ENCODE measurements around the gene PPP3R1.

PPP3R1 gene

DNA sequence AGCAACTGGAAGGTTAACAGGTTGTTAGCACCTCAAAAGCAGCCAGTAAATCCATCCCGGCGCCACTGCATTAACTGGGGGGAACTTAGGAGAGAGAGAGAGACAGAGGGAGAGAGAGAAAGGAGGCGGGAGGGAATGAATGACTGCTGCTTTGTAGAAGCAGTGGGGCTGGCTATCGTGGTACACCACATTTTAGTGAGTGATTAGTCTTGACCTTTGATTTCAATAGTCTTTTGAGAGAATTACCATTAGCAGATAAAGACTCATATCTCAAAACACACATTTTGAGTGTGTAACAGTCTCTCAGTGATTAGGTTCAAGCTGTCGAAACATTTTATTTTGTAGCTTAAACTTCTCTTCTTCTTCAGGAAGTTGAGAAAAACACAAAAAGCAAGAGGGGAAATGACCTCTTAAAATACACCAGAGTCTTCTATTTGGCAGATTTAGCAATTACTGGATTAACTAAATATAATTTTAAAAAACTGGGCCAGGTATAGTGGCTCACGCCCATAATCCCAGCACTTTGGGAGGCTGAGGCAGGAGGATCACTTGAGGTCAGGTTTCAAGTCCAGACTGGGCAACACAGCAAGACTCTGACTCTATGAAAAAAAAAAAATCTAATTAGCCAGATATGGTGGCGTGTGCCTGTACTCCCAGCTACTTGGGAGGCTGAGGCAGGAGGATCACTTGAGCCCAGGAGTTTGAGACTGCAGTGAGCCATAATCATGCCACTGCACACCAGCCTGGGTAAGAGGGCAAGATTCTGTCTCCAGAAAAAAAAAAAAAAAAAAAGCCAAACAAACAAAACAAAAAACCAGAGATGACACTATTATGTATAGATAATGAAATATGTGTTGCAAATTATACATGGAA lies 116.6 kb downstream of the PPP3R1 start:
- DNase-seq, result no peak

- no peak for DNase-seq
Observed at GRCh38 chr2:68134554-68134953, 117.8 kb downstream of the PPP3R1 start.

GRCh38 chr2:68134120-68134519 lies 118.2 kb downstream of the PPP3R1 start:
- no peak for DNase-seq

Data from CD4-positive, alpha-beta T cell treated with Interleukin-10 for 1 hour (primary cell).